B cell (primary cell): ENCODE measurements around the gene TMOD3. TPM values are rescaled to one million over a fixed set of nuclear protein-coding genes. Genes with fewer than 3 reads are reported as not detected.

ENCODE experiments used
- ATAC-seq: fragments of 200-7000 bp; cut with Tn5 transposase; one replicate; pipeline ENCODE4 v1.10.0; 2021; ENCODE audit warnings: low read depth, mild to moderate bottlenecking, moderate number of reproducible peaks, moderate library complexity
- CTCF ChIA-PET: fragments of 350-600 bp; sonication (Branson Sonifier 250); formaldehyde crosslinking; loops from one replicate; lab custom pipeline; 2021; ENCODE audit warnings: antibody characterized with exemption, inconsistent platforms; lab: Charles Lee
- POLR2A ChIA-PET: fragments of 350-600 bp; sonication (Branson Sonifier 250); formaldehyde crosslinking; loops from one replicate; lab custom pipeline; 2021; ENCODE audit warnings: antibody characterized with exemption; lab: Charles Lee
- DNase-seq: peaks from one replicate; pipeline ENCODE4 v3.0.0; 2013
- H2AFZ ChIP-seq: 2 replicates; pipeline ENCODE4 v1.6.1; 2012; ENCODE audit warnings: mild to moderate bottlenecking, low read depth, low read length; ENCODE audit not compliant: insufficient read depth, poor library complexity, severe bottlenecking
- H3K27ac ChIP-seq, 2 donors: 1 replicate in 1 of 2; 2 replicates in 1 of 2; pipeline ENCODE4 v1.5.1; 2012 to 2013; ENCODE audit warnings: low read length in 2 of 2, mild to moderate bottlenecking in 2 of 2, moderate library complexity in 1 of 2
- H3K27me3 ChIP-seq, 4 experiments: fragments of 200-600 bp in 1 of 4; sonication (generic) in 1 of 4; replicated peaks in 1 of 4; 1 replicate in 2 of 4; 2 replicates in 2 of 4; pipeline versions ENCODE4 v1.6.1 to v1.7.0; 2013 to 2016; ENCODE audit warnings: low read length in 3 of 4, mild to moderate bottlenecking in 2 of 4, mixed read lengths in 1 of 4, moderate library complexity in 1 of 4; ENCODE audit not compliant: insufficient read depth in 4 of 4, control insufficient read depth in 3 of 4; ENCODE audit errors: control extremely low read depth in 1 of 4
- H3K36me3 ChIP-seq, 2 experiments: replicated peaks in 1 of 2; 1 replicate in 1 of 2; 2 replicates in 1 of 2; pipeline versions ENCODE4 v1.6.1 to v1.7.1; 2013; ENCODE audit warnings: low read length in 1 of 2; ENCODE audit not compliant: insufficient read depth in 2 of 2, control insufficient read depth in 1 of 2; ENCODE audit errors: control extremely low read depth in 1 of 2, extremely low read depth in 1 of 2
- H3K4me1 ChIP-seq, 2 donors: fragments of 200-600 bp in 1 of 2; sonication (generic) in 1 of 2; 1 replicate in 1 of 2; 2 replicates in 1 of 2; pipeline versions ENCODE4 v1.5.1 to v1.6.1; 2013 to 2017; ENCODE audit warnings: low read length in 2 of 2; ENCODE audit not compliant: control insufficient read depth in 2 of 2, insufficient read depth in 2 of 2
- H3K4me2 ChIP-seq: replicated peaks from 2 replicates; pipeline ENCODE3; 2012; ENCODE audit warnings: mild to moderate bottlenecking, low read depth, low read length; ENCODE audit not compliant: poor library complexity, severe bottlenecking
- H3K4me3 ChIP-seq, 5 experiments: fragments of 200-600 bp in 1 of 5; sonication (generic) in 1 of 5; 1 replicate in 3 of 5; 2 replicates in 2 of 5; pipeline versions ENCODE4 v1.5.1 to v1.7.0; 2011 to 2016; ENCODE audit warnings: low read length in 4 of 5, mild to moderate bottlenecking in 4 of 5, low read depth in 2 of 5, control low read depth in 1 of 5, moderate library complexity in 1 of 5; ENCODE audit not compliant: insufficient read depth in 1 of 5; ENCODE audit errors: control extremely low read depth in 1 of 5, extremely low read depth in 1 of 5
- H3K79me2 ChIP-seq: fragments of 200-600 bp; sonication (generic); one replicate; pipeline ENCODE4 v1.6.0; 2016; ENCODE audit warnings: low read length; ENCODE audit not compliant: control insufficient read depth, insufficient read depth
- H3K9ac ChIP-seq: fragments of 200-600 bp; sonication (generic); 2 replicates; pipeline ENCODE4 v1.6.1; 2017; ENCODE audit warnings: mild to moderate bottlenecking, low read length, moderate library complexity
- H3K9me3 ChIP-seq, 3 donors: one replicate each; pipeline versions ENCODE4 v1.6.1 to v1.7.1; 2013; ENCODE audit warnings: low read length in 2 of 3; ENCODE audit not compliant: control insufficient read depth in 2 of 3, insufficient read depth in 1 of 3; ENCODE audit errors: control extremely low read depth in 1 of 3
- H4K20me1 ChIP-seq: 2 replicates; pipeline ENCODE4 v1.6.0; 2012; ENCODE audit warnings: mild to moderate bottlenecking, low read length; ENCODE audit not compliant: insufficient read depth, control insufficient read depth, poor library complexity, severe bottlenecking
- H3K27ac Mint-ChIP-seq: one replicate; pipeline ENCODE4 v1.8.0; 2021; ENCODE audit warnings: mixed read lengths
- H3K27me3 Mint-ChIP-seq: one replicate; pipeline ENCODE4 v1.8.0; 2021; ENCODE audit warnings: mixed read lengths
- H3K4me1 Mint-ChIP-seq: one replicate; pipeline ENCODE4 v1.8.0; 2021; ENCODE audit warnings: mixed read lengths
- H3K4me3 Mint-ChIP-seq: one replicate; pipeline ENCODE4 v1.8.0; 2021; ENCODE audit warnings: mixed read lengths
- H3K9me3 Mint-ChIP-seq: one replicate; pipeline ENCODE4 v1.8.0; 2022; ENCODE audit warnings: mixed read lengths; ENCODE audit not compliant: insufficient read depth
- CTCF ChIP-seq: fragments of 200-600 bp; IDR thresholded peaks from one replicate; pipeline ENCODE4 v1.8.0; 2022; ENCODE audit warnings: antibody characterized with exemption, mild to moderate bottlenecking
- EZH2 ChIP-seq: IDR thresholded peaks from 2 replicates; pipeline ENCODE4 v1.6.1; 2012; ENCODE audit warnings: borderline replicate concordance, low read depth, mild to moderate bottlenecking, moderate library complexity, low read length; ENCODE audit not compliant: insufficient read depth, poor library complexity, severe bottlenecking
- WGBS: methylation state at CpG from one replicate; pipeline ENCODE4 v1.1.5; 2013; ENCODE audit warnings: missing lambda C conversion rate; ENCODE audit not compliant: insufficient coverage; 5-methylcytosine and 5-hydroxymethylcytosine counted together
- intact Hi-C: fragments of 100-400 bp; cut with micrococcal nuclease; formaldehyde crosslinking; loops from one replicate; pipeline ENCODE4 v1.10.0; 2022
- polyA plus RNA-seq: library from polyadenylated mRNA; depleted of rRNA; stranded (reverse); fragments of >200 nt; gene quantifications from 2 replicates; pipeline ENCODE4 v1.2.3, GENCODE V29; 2012
- total RNA-seq, 2 donors: library from RNA; stranded (reverse); fragments of 120-200 nt in 1 of 2; gene quantifications; 1 replicate in 1 of 2; 2 replicates in 1 of 2; pipeline versions ENCODE4 v1.2.3 to v1.2.4, GENCODE V29; 2013 to 2022

Gene TMOD3
- total and polyA plus RNA-seq, 2 donors (not counting 1 experiment from before 2014, with no cell fraction given), result 7.2 to 52.1 TPM

- intact Hi-C loops, result no loop called here
- Histone ChIP-seq H3K4me3 (no peak overlapping the region), H3K9me3 (peaks cover 0 to 4% (median 0%) of the 10 kb centered on the region in 3 donors), H3K27ac (no peak overlapping the region), H3K4me1 (no peaks in the 10 kb centered on the region), H4K20me1 (peaks cover under 1% of the 10 kb centered on the region), H3K9ac (no peak overlapping the region), H2AFZ (no peak overlapping the region), H3K27me3 (no peaks in the 10 kb centered on the region), H3K36me3 (peaks cover 0 to 4% of the 10 kb centered on the region in 2 experiments), H3K79me2 (no peaks in the 10 kb centered on the region), H3K4me2 (no peak overlapping the region)
- no CpG with 5 or more reads among the region's 2 CpGs for WGBS
- no peak overlapping the region for H3K27ac Mint-ChIP-seq
- ATAC-seq (no peak), DNase-seq (no peak)
- ChIA-PET POLR2A (interaction anchor here (0.6 kb wide), 1 partner anchor 679 kb away, joined by 4 read pairs; no protein-coding TSS in a partner anchor), CTCF (interaction anchor here (0.7 to 1.5 kb wide), 6 partner anchors 10 to 851 kb away, joined by 3 to 7 read pairs (median 4); no protein-coding TSS in a partner anchor)
- no peaks in the 10 kb centered on the region for H3K9me3 Mint-ChIP-seq
- no peak for TF ChIP-seq CTCF
- no peak for TF ChIP-seq EZH2
- H3K4me3 Mint-ChIP-seq, result no peak overlapping the region
- H3K4me1 Mint-ChIP-seq, result peaks cover 8% of the 10 kb centered on the region
- no peaks in the 10 kb centered on the region for H3K27me3 Mint-ChIP-seq
Measured at GRCh38 chr15:51883271-51883837, 53.9 kb downstream of the TMOD3 start.

- Mint-ChIP-seq H3K27me3 (no peaks in the 10 kb centered on the region), H3K9me3 (no peaks in the 10 kb centered on the region), H3K27ac (no peak overlapping the region), H3K4me3 (no peak overlapping the region), H3K4me1 (peaks cover 5% of the 10 kb centered on the region)
- Histone ChIP-seq H4K20me1 (no peaks in the 10 kb centered on the region), H3K9ac (no peak overlapping the region), H3K27ac (no peak overlapping the region), H3K27me3 (no peaks in the 10 kb centered on the region), H3K9me3 (peaks cover 0 to 4% (median 0%) of the 10 kb centered on the region in 3 donors), H3K4me3 (no peak overlapping the region), H3K79me2 (no peaks in the 10 kb centered on the region), H2AFZ (no peak overlapping the region), H3K36me3 (peaks cover 0 to 2% of the 10 kb centered on the region in 2 experiments), H3K4me2 (no peak overlapping the region), H3K4me1 (no peaks in the 10 kb centered on the region)
- ATAC-seq (no peak), DNase-seq (no peak)
- CTCF ChIA-PET, result interaction anchor here (0.9 to 1.5 kb wide), 6 partner anchors 10 to 850 kb away, joined by 3 to 5 read pairs (median 4); no protein-coding TSS in a partner anchor
- intact Hi-C loops, result no loop called here
- no CpG with 5 or more reads among the region's 1 CpG for WGBS
- TF ChIP-seq CTCF (no peak), EZH2 (no peak)
- POLR2A ChIA-PET, result interaction anchor here (0.6 kb wide), 1 partner anchor 678 kb away, joined by 4 read pairs; no protein-coding TSS in a partner anchor
Measured at GRCh38 chr15:51884041-51884440, 54.6 kb downstream of the TMOD3 start.
